ENCODE measurements around the gene SLC22A5.

DNA sequence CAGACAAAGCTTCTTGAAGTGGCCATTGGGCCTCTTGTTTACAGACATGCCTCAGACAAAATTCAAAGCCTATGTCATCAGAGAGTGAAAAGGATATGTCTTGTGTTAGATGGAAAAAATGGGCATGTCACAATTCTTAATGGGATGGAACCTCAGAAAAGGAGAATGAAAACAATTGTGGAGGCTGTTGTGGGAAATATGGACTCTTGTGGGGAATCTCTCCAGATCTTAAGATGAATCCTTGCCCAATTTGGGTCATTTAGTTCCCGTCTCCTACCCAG lies 19.5 kb downstream of the SLC22A5 start:
- TF ChIP-seq POLR2A (IDR thresholded peaks at IDR 0.05), result no peak
- TF ChIP-seq, protein P1, sequence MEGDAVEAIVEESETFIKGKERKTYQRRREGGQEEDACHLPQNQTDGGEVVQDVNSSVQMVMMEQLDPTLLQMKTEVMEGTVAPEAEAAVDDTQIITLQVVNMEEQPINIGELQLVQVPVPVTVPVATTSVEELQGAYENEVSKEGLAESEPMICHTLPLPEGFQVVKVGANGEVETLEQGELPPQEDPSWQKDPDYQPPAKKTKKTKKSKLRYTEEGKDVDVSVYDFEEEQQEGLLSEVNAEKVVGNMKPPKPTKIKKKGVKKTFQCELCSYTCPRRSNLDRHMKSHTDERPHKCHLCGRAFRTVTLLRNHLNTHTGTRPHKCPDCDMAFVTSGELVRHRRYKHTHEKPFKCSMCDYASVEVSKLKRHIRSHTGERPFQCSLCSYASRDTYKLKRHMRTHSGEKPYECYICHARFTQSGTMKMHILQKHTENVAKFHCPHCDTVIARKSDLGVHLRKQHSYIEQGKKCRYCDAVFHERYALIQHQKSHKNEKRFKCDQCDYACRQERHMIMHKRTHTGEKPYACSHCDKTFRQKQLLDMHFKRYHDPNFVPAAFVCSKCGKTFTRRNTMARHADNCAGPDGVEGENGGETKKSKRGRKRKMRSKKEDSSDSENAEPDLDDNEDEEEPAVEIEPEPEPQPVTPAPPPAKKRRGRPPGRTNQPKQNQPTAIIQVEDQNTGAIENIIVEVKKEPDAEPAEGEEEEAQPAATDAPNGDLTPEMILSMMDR (IDR thresholded peaks at IDR 0.05), result no peak
